Loucy (cell line): Measurements from ENCODE around the gene UBTD1.

Experiments
- H2AFZ ChIP-seq: fragments of 200-600 bp; sonication (generic); 2 replicates; pipeline ENCODE4 v1.6.0; 2016; ENCODE audit warnings: antibody characterized with exemption, mild to moderate bottlenecking, low read length, moderate library complexity
- H3F3A ChIP-seq: fragments of 200-600 bp; 2 replicates; pipeline ENCODE4 v1.6.0; 2016; ENCODE audit warnings: antibody characterized with exemption, low read depth, mild to moderate bottlenecking
- H3K27me3 ChIP-seq: fragments of 200-600 bp; sonication (generic); 2 replicates; pipeline ENCODE4 v1.6.1; 2014; ENCODE audit warnings: low read length, mild to moderate bottlenecking; ENCODE audit not compliant: insufficient read depth, poor library complexity, severe bottlenecking
- H3K36me3 ChIP-seq: fragments of 200-600 bp; sonication (generic); 2 replicates; pipeline ENCODE4 v1.6.1; 2016; ENCODE audit warnings: low read length; ENCODE audit not compliant: insufficient read depth
- H3K4me1 ChIP-seq: fragments of 200-600 bp; sonication (generic); 2 replicates; pipeline ENCODE4 v1.5.1; 2014; ENCODE audit warnings: low read length, mild to moderate bottlenecking; ENCODE audit not compliant: insufficient read depth, poor library complexity, severe bottlenecking
- H3K4me2 ChIP-seq: fragments of 200-600 bp; sonication (generic); 2 replicates; pipeline ENCODE4 v1.6.0; 2014; ENCODE audit warnings: antibody characterized with exemption, low read length, low read depth, mild to moderate bottlenecking; ENCODE audit not compliant: poor library complexity, severe bottlenecking
- H3K4me3 ChIP-seq: fragments of 200-600 bp; sonication (generic); 2 replicates; pipeline ENCODE4 v1.5.1; 2014; ENCODE audit warnings: low read length, mild to moderate bottlenecking, mixed read lengths; ENCODE audit not compliant: poor library complexity, severe bottlenecking
- H3K79me2 ChIP-seq: fragments of 200-600 bp; sonication (generic); 2 replicates; pipeline ENCODE4 v1.6.1; 2014; ENCODE audit warnings: low read length; ENCODE audit not compliant: insufficient read depth
- H3K9ac ChIP-seq: fragments of 200-600 bp; sonication (generic); 2 replicates; pipeline ENCODE4 v1.6.0; 2014; ENCODE audit warnings: mild to moderate bottlenecking, low read depth, low read length, moderate library complexity; ENCODE audit not compliant: poor library complexity, severe bottlenecking
- H3K9me2 ChIP-seq: fragments of 200-600 bp; sonication (generic); replicated peaks from 2 replicates; pipeline ENCODE4 v1.6.1; 2016; ENCODE audit warnings: low read depth, low read length, mixed read lengths
- H3K9me3 ChIP-seq: fragments of 200-600 bp; sonication (generic); 2 replicates; pipeline ENCODE4 v1.6.1; 2014; ENCODE audit warnings: mild to moderate bottlenecking, antibody characterized with exemption, low read length, low read depth; ENCODE audit not compliant: insufficient read depth
- H4K20me1 ChIP-seq: fragments of 200-600 bp; sonication (generic); 2 replicates; pipeline ENCODE4 v1.6.0; 2014; ENCODE audit warnings: antibody characterized with exemption, low read length, mild to moderate bottlenecking; ENCODE audit not compliant: insufficient read depth, poor library complexity, severe bottlenecking
- CTCF ChIP-seq: fragments of 200-600 bp; sonication (generic); conservative IDR thresholded peaks from 2 replicates; pipeline ENCODE4 v1.5.1; 2014; ENCODE audit warnings: mild to moderate bottlenecking, antibody characterized with exemption, low read length
- EZH2phosphoT487 ChIP-seq: fragments of 200-600 bp; IDR thresholded peaks from 2 replicates; pipeline ENCODE4 v1.6.1; 2018; ENCODE audit warnings: antibody characterized with exemption, mild to moderate bottlenecking, moderate library complexity, borderline replicate concordance

UBTD1 gene

GRCh38 chr10:97599272-97599619 lies 100.5 kb downstream of the UBTD1 start:
- Histone ChIP-seq H3K27me3 (no peaks in the 10 kb centered on the region), H3K4me2 (no peak overlapping the region), H2AFZ (no peak overlapping the region), H4K20me1 (no peaks in the 10 kb centered on the region), H3K79me2 (no peaks in the 10 kb centered on the region), H3K4me1 (no peaks in the 10 kb centered on the region), H3K4me3 (no peak overlapping the region), H3K9me3 (no peaks in the 10 kb centered on the region), H3K9me2 (no peaks in the 10 kb centered on the region), H3F3A (no peaks in the 10 kb centered on the region), H3K9ac (no peak overlapping the region), H3K36me3 (no peaks in the 10 kb centered on the region)
- TF ChIP-seq EZH2phosphoT487 (no peak), CTCF (no peak)

- Histone ChIP-seq H3K27me3 (no peaks in the 10 kb centered on the region), H3K79me2 (no peaks in the 10 kb centered on the region)
- no peak for TF ChIP-seq CTCF
- no peak for TF ChIP-seq EZH2phosphoT487
Observed at GRCh38 chr10:97600616-97601015, 101.9 kb downstream of the UBTD1 start.

GRCh38 chr10:97601268-97602215 lies 102.8 kb downstream of the UBTD1 start:
- no peaks in the 10 kb centered on the region for H3F3A ChIP-seq
- H3K79me2 ChIP-seq, result no peaks in the 10 kb centered on the region
- no peak overlapping the region for H3K4me3 ChIP-seq
- no peak for TF ChIP-seq CTCF
- TF ChIP-seq EZH2phosphoT487, result no peak
- H3K27me3 ChIP-seq, result no peaks in the 10 kb centered on the region
- H2AFZ ChIP-seq, result no peak overlapping the region
- H3K9me2 ChIP-seq, result no peaks in the 10 kb centered on the region
- no peak overlapping the region for H3K9ac ChIP-seq
- no peaks in the 10 kb centered on the region for H3K9me3 ChIP-seq
- no peaks in the 10 kb centered on the region for H3K4me1 ChIP-seq
- no peaks in the 10 kb centered on the region for H3K36me3 ChIP-seq
- no peak overlapping the region for H3K4me2 ChIP-seq
- no peaks in the 10 kb centered on the region for H4K20me1 ChIP-seq

More at GRCh38 chr10:97600616-97601015, 101.9 kb downstream of the UBTD1 start:
- Histone ChIP-seq H3K36me3 (no peaks in the 10 kb centered on the region), H3K9me3 (no peaks in the 10 kb centered on the region), H2AFZ (no peak overlapping the region), H3K9ac (no peak overlapping the region), H4K20me1 (no peaks in the 10 kb centered on the region), H3K4me1 (no peaks in the 10 kb centered on the region), H3K4me3 (no peak overlapping the region), H3F3A (no peaks in the 10 kb centered on the region), H3K9me2 (no peaks in the 10 kb centered on the region), H3K4me2 (no peak overlapping the region)
